Esophagus squamous epithelium (tissue), 4 donors: ENCODE measurements around the gene COX7B.
"Not testable (repeated sequence)": the region's sequence is repeated elsewhere in the genome, so short reads cannot be mapped to it uniquely, and the experiment has no call there.

Source experiments
- CTCF ChIP-seq, 6 experiments: fragments of 450-650 bp in 4 of 6; fragments of 200-600 bp in 2 of 6; sonication (generic) in 2 of 6; IDR thresholded peaks; one replicate each; pipeline ENCODE4 v1.5.1; 2016 to 2019; ENCODE audit warnings: antibody characterized with exemption in 6 of 6, mild to moderate bottlenecking in 4 of 6, moderate library complexity in 4 of 6
- POLR2A ChIP-seq, 4 donors: fragments of 450-650 bp; IDR thresholded peaks; one replicate each; pipeline ENCODE4 v1.6.1; 2017; ENCODE audit warnings: antibody characterized with exemption in 4 of 4, mild to moderate bottlenecking in 4 of 4, moderate library complexity in 3 of 4

DNA sequence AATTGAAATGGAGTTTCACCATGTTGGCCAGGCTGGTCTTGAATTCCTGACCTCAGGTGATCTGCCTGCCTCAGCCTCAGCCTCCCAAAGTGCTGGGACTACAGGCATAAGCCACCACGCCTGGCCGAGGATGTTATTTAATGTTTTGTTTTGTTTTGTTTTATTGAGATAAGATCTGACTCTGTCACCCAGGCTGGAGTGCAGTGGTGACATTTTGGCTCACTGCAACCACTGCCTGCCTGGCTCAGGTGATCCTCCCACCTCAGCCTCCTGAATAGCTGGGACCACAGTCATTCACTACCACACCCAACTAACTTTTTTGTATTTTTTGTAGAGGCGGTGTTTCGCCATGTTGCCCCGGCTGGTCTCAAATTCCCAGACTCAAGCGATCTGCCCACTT, 45.8 kb downstream of the COX7B start:
- TF ChIP-seq CTCF, POLR2A (IDR thresholded peaks at IDR 0.05): not testable (repeated sequence)
